Type B pancreatic cell (in vitro differentiated cells): Measurements from ENCODE around the gene A4GALT. TPM values are rescaled to one million over a fixed set of nuclear protein-coding genes. Genes with fewer than 3 reads are reported as not detected.

Experiments used
- DNase-seq: peaks from one replicate; pipeline ENCODE4 v3.0.0; 2021; ENCODE audit warnings: mixed read lengths; ENCODE audit not compliant: unreplicated experiment; ENCODE audit errors: extremely low spot score
- H3K27ac Mint-ChIP-seq: 2 replicates; pipeline ENCODE4 v1.8.0; 2021; ENCODE audit warnings: mild to moderate bottlenecking, mixed read lengths
- H3K27me3 Mint-ChIP-seq: 2 replicates; pipeline ENCODE4 v1.8.0; 2021; ENCODE audit warnings: mixed read lengths
- H3K36me3 Mint-ChIP-seq: 2 replicates; pipeline ENCODE4 v1.8.0; 2021; ENCODE audit warnings: mixed read lengths
- H3K4me1 Mint-ChIP-seq: one replicate; pipeline ENCODE4 v1.8.0; 2021; ENCODE audit warnings: mixed read lengths; ENCODE audit not compliant: unreplicated experiment
- H3K4me3 Mint-ChIP-seq: 2 replicates; pipeline ENCODE4 v1.8.0; 2021; ENCODE audit warnings: mild to moderate bottlenecking, mixed read lengths
- H3K9me3 Mint-ChIP-seq: 2 replicates; pipeline ENCODE4 v1.8.0; 2021; ENCODE audit warnings: mixed read lengths
- CTCF ChIP-seq: fragments of 200-600 bp; sonication (generic); conservative IDR thresholded peaks from 2 replicates; pipeline ENCODE4 v1.5.0; 2021; ENCODE audit warnings: antibody characterized with exemption, mild to moderate bottlenecking
- total RNA-seq: library from RNA; stranded (reverse); gene quantifications from 2 replicates; pipeline ENCODE4 v1.2.1, GENCODE V29; 2021; ENCODE audit warnings: low replicate concordance

A4GALT gene
- total RNA-seq, 1 donor from 2014 or later, result 20.2 TPM

- Mint-ChIP-seq H3K9me3 (no peaks in the 10 kb centered on the region), H3K4me1 (peaks cover 30% of the 10 kb centered on the region), H3K36me3 (peaks cover 4% of the 10 kb centered on the region), H3K27ac (peak overlapping the region; percentile 88), H3K27me3 (no peaks in the 10 kb centered on the region), H3K4me3 (peak overlapping the region; percentile 60)
- TF ChIP-seq CTCF, result no peak
- no peak for DNase-seq
Observed at GRCh38 chr22:42645938-42646568, 74.6 kb downstream of the A4GALT start.

- peak overlapping the region; percentile 79 for H3K4me3 Mint-ChIP-seq
- peaks cover 4% of the 10 kb centered on the region for H3K36me3 Mint-ChIP-seq
- no peaks in the 10 kb centered on the region for H3K27me3 Mint-ChIP-seq
- TF ChIP-seq CTCF, result no peak
- no peak for DNase-seq
- no peaks in the 10 kb centered on the region for H3K9me3 Mint-ChIP-seq
- H3K4me1 Mint-ChIP-seq, result peaks cover 30% of the 10 kb centered on the region
- H3K27ac Mint-ChIP-seq, result peak overlapping the region; percentile 88
Observed at GRCh38 chr22:42645341-42645937, 75.2 kb downstream of the A4GALT start.

- peak overlapping the region; percentile 79 for H3K4me3 Mint-ChIP-seq
- DNase-seq, result no peak
- H3K27ac Mint-ChIP-seq, result peak overlapping the region; percentile 88
- no peaks in the 10 kb centered on the region for H3K9me3 Mint-ChIP-seq
- H3K27me3 Mint-ChIP-seq, result no peaks in the 10 kb centered on the region
- peaks cover 34% of the 10 kb centered on the region for H3K4me1 Mint-ChIP-seq
- H3K36me3 Mint-ChIP-seq, result peaks cover 4% of the 10 kb centered on the region
- TF ChIP-seq CTCF, result no peak
Observed at GRCh38 chr22:42644422-42645340, 76.0 kb downstream of the A4GALT start.

GRCh38 chr22:42643634-42644421 is 76.8 kb downstream of the A4GALT start:
- peak overlapping the region; percentile 27 for H3K4me3 Mint-ChIP-seq
- no peak for TF ChIP-seq CTCF
- peaks cover 34% of the 10 kb centered on the region for H3K4me1 Mint-ChIP-seq
- H3K27ac Mint-ChIP-seq, result peak overlapping the region; percentile 86
- DNase-seq, result no peak
- H3K36me3 Mint-ChIP-seq, result peaks cover 4% of the 10 kb centered on the region
- H3K9me3 Mint-ChIP-seq, result no peaks in the 10 kb centered on the region
- H3K27me3 Mint-ChIP-seq, result no peaks in the 10 kb centered on the region
